IMR-90 (cell line): ENCODE data around the gene HDGF.

Source experiments
- CTCF ChIP-seq: conservative IDR thresholded peaks from 2 replicates; pipeline ENCODE4 v1.5.1; 2012; ENCODE audit warnings: mild to moderate bottlenecking, low read depth, low read length, improper control_type of control experiment
- ELK1 ChIP-seq: fragments of 150-350 bp; IDR thresholded peaks from 2 replicates; pipeline ENCODE4 v1.6.1; 2016; ENCODE audit warnings: low read depth, mild to moderate bottlenecking, low read length, moderate library complexity, borderline replicate concordance
- FOS ChIP-seq: fragments of 150-350 bp; IDR thresholded peaks from 2 replicates; pipeline ENCODE4 v1.6.1; 2016; ENCODE audit warnings: low read depth, low read length
- MAFK ChIP-seq: IDR thresholded peaks from 2 replicates; pipeline ENCODE4 v1.6.1; 2012; ENCODE audit warnings: low read depth, low read length, improper control_type of control experiment
- MXI1 ChIP-seq: IDR thresholded peaks from 2 replicates; pipeline ENCODE4 v1.6.1; 2012; ENCODE audit warnings: low read depth, mild to moderate bottlenecking, low read length, moderate library complexity, borderline replicate concordance
- NFE2L2 ChIP-seq: fragments of 150-350 bp; IDR thresholded peaks from 2 replicates; pipeline ENCODE4 v1.6.1; 2016; ENCODE audit warnings: low read depth, mild to moderate bottlenecking, low read length
- POLR2A ChIP-seq: IDR thresholded peaks from 2 replicates; pipeline ENCODE4 v1.6.1; 2012; ENCODE audit warnings: mild to moderate bottlenecking, low read depth, low read length
- RAD21 ChIP-seq: IDR thresholded peaks from 2 replicates; pipeline ENCODE4 v1.6.1; 2012; ENCODE audit warnings: low read length, improper control_type of control experiment
- RCOR1 ChIP-seq: IDR thresholded peaks from 2 replicates; pipeline ENCODE4 v1.6.1; 2012; ENCODE audit warnings: mild to moderate bottlenecking, low read length, improper control_type of control experiment; ENCODE audit not compliant: insufficient replicate concordance

DNA sequence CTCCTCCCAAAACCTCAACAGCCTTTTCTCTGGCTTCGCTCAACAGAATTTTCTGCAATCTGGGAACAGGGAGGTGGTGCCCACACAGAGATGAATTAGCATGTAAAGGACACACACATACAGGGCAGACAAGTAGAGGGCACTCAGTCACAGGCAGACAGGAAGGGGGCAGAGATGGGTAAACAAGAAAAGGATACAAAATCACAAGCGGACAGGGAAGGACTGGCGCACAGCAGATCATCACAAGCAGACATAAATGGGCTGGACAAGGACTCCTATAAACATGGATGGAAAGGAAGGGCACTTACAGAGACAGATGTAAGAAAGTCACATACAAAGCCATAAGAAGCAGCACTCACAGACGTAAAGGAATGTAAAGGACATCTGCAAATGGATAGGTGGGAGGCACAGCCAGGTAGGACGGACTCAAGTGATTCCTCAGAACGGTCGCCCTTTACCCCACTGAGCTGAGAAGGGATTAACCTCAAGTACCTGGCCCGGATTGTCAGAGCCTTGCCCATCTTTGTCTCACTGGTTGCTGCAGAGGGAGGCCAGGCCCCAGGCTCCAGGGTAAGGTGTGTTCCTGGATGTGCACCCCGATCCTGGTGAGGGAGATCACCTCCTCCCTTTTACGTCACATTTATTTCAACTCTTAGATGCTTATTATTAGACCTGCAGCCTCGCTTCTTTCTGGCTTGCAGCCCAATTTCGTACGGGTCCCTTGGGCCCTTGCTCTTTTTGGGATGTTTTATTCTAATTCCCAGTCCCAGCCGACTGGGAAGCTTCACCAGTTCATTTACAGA, 15.0 kb upstream of the HDGF start:
- TF ChIP-seq CTCF (no peak), POLR2A (no peak), NFE2L2 (no peak), MXI1 (no peak), MAFK (no peak), RAD21 (no peak), FOS (no peak), RCOR1 (no peak), ELK1 (no peak)
